Left ventricle myocardium inferior (tissue), 1 donor: ENCODE data around the gene COTL1. TPM values are rescaled to one million over a fixed set of nuclear protein-coding genes. Genes with fewer than 3 reads are reported as not detected.

Experiments used
- DNase-seq: peaks from one replicate; pipeline ENCODE4 v3.0.0-alpha.2; 2020
- H3K27ac ChIP-seq: fragments of 200-600 bp; replicated peaks from 2 replicates; pipeline ENCODE4 v1.8.0; 2021
- H3K27me3 ChIP-seq: fragments of 200-600 bp; 2 replicates; pipeline ENCODE4 v1.8.0; 2021; ENCODE audit warnings: low read depth
- H3K36me3 ChIP-seq: fragments of 200-600 bp; 2 replicates; pipeline ENCODE4 v1.8.0; 2021
- H3K4me1 ChIP-seq: fragments of 200-600 bp; 2 replicates; pipeline ENCODE4 v1.8.0; 2021
- H3K4me3 ChIP-seq: fragments of 200-600 bp; 2 replicates; pipeline ENCODE4 v1.8.0; 2021; ENCODE audit warnings: mild to moderate bottlenecking, moderate library complexity
- H3K9me3 ChIP-seq: fragments of 200-600 bp; replicated peaks from 2 replicates; pipeline ENCODE4 v1.8.0; 2021
- intact Hi-C: fragments of 100-400 bp; cut with micrococcal nuclease; formaldehyde crosslinking; loops from one replicate; pipeline ENCODE4 v1.11.0; 2022
- total RNA-seq: library from RNA; stranded (reverse); fragmentation: NEBNext Ultra II Directional; extraction: Animal tissue kit (Norgen Biotek cat#: 25700); gene quantifications from one replicate; pipeline ENCODE4 v1.2.1, GENCODE V29; 2021
- TF ChIP-seq, protein P1 (sequence below): fragments of 200-600 bp; IDR thresholded peaks from 2 replicates; pipeline ENCODE4 v1.8.0; 2021; ENCODE audit warnings: antibody characterized with exemption, mild to moderate bottlenecking, borderline replicate concordance
- donor health status: DM: no; HTN: yes; CAD: no; lungs with severe emphysema.

COTL1 gene
- total RNA-seq, 1 donor from 2014 or later = 13.3 TPM

DNA sequence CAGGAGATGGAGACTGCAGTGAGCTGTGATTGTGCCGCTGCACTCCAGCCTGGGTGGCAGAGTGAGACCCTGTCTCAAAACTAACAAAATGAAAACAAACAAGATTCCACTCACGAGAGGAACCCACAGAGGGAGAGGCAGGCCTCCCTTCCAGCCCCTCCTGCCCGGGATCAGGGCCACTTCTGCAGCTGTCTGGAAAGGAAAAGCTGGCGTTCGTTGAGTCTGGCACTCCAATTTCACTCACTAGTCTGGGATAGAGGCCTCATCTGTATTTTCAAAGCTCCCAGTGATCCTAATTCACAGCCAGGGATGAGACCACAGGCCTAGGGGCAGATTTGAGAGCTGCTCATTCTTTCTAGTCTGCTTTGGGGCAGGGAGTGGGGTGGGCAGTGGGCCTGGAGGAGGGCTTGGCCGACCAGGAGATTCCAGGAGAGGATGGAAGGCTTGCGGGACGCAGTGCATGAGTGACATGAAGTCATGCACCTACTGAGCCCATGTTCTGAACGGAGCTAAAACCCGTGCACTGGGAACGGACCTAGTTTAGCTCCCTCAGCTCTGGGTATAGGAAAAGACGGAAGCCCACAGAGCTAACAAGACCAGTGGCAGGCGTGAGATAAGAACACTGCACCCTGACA lies 54.0 kb downstream of the COTL1 start:
- H3K27ac ChIP-seq = no peak overlapping the region
- H3K4me1 ChIP-seq = peaks cover 3% of the 10 kb centered on the region
- intact Hi-C loops = no loop called here

DNA sequence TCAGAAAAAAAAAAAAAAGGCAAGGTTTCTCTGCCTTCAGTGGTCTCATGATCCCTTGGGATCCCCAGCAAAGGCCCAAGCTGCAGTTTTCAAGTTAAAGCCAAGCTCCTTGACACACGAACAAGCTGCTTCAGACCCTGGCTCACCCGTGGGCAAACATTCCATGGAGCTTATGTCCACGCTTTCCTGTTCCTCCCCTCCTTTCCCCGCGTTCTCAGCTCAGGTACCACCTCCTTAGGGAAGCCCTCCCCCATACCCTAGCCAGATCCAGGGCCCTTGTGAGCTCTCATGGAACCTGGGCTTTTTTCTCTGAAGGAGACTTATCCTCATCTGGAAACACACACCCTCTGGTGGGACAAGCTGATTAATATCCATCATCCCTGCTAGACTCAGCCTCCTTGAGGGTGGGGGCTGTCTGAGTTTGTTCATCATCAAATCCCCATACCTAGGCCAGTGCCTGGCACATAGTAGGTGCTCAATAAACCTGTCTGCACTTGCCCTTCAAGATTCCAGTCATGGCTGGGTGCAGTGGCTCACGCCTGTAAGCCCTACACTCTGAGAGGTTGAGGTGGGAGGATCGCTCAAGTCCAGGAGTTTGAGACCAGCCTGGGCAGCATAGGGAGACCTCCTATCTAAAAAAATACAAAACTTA lies 54.7 kb downstream of the COTL1 start:
- intact Hi-C loops = no loop called here
- no peak overlapping the region for H3K27ac ChIP-seq

More for the DNA sequence above, 54.0 kb downstream of the COTL1 start:
- H3K27me3 ChIP-seq = peaks cover 22% of the 10 kb centered on the region
- TF ChIP-seq, protein P1, sequence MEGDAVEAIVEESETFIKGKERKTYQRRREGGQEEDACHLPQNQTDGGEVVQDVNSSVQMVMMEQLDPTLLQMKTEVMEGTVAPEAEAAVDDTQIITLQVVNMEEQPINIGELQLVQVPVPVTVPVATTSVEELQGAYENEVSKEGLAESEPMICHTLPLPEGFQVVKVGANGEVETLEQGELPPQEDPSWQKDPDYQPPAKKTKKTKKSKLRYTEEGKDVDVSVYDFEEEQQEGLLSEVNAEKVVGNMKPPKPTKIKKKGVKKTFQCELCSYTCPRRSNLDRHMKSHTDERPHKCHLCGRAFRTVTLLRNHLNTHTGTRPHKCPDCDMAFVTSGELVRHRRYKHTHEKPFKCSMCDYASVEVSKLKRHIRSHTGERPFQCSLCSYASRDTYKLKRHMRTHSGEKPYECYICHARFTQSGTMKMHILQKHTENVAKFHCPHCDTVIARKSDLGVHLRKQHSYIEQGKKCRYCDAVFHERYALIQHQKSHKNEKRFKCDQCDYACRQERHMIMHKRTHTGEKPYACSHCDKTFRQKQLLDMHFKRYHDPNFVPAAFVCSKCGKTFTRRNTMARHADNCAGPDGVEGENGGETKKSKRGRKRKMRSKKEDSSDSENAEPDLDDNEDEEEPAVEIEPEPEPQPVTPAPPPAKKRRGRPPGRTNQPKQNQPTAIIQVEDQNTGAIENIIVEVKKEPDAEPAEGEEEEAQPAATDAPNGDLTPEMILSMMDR = no peak
- no peaks in the 10 kb centered on the region for H3K36me3 ChIP-seq
- no peaks in the 10 kb centered on the region for H3K9me3 ChIP-seq
- no peak overlapping the region for H3K4me3 ChIP-seq
- DNase-seq = no peak

DNA sequence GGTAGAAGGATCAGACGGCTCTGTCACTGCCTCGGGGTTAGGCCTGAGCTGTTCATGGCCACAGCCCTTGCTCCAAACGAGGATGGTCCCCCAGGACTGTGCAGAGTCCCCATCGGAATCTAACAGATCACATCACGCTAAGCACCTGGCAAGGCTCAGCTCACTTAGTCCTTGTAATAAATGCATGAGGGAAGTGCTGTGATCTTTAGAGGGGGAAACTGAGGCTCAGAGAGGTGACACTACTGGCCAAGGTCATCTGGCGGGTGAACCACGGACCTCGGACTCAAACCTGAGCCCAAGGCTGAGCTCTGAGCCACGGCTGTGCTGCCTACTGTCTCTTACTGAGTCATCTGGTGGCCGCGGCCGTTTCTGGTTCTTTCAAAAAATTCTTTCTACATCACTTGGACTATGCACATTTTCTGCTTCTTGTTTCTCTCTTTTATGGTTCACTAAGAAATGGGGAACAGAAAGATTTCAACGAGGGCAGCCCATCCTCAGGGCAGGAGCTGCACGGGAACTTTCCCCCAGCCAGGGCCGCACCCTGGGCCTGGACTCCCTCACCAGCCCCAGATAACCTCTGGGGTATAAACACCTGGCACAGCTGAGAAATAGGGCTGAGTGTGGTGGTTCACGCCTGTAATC lies 55.6 kb downstream of the COTL1 start:
- no peak for DNase-seq
- peaks cover 3% of the 10 kb centered on the region for H3K4me1 ChIP-seq
- intact Hi-C loops = no loop called here

More for the DNA sequence above, 54.7 kb downstream of the COTL1 start:
- Histone ChIP-seq H3K4me3 (no peak overlapping the region), H3K4me1 (peaks cover 3% of the 10 kb centered on the region), H3K9me3 (no peaks in the 10 kb centered on the region), H3K27me3 (peaks cover 26% of the 10 kb centered on the region), H3K36me3 (no peaks in the 10 kb centered on the region)
- no peak for DNase-seq
- TF ChIP-seq, protein P1 = no peak

DNA sequence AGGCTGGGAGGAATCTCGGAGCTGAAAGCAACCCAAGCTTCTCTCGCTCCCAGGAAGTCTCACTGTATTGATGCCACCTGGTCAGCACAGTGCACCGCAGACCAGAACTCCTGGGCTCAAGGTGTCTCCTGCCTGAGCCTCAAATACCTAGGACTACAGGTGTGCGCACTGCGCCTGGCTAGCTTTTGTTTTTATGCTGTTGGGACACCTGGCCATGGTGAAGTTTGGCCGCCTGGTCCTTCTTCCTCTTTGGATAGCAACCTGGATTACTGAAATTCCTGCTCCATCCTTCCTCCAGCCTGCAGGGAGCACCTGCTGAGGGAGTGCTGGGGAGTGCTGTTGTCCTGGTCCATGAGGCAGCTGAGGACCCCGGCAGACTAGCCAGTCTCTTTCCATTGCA lies 56.6 kb downstream of the COTL1 start:
- H3K27me3 ChIP-seq = peaks cover 42% of the 10 kb centered on the region
- peaks cover 3% of the 10 kb centered on the region for H3K4me1 ChIP-seq
- intact Hi-C loops = no loop called here
- DNase-seq = no peak
- H3K36me3 ChIP-seq = no peaks in the 10 kb centered on the region
- no peak overlapping the region for H3K27ac ChIP-seq
- H3K4me3 ChIP-seq = no peak overlapping the region
- no peaks in the 10 kb centered on the region for H3K9me3 ChIP-seq
- TF ChIP-seq, protein P1 = no peak

More for the DNA sequence above, 55.6 kb downstream of the COTL1 start:
- TF ChIP-seq, protein P1 = no peak
- Histone ChIP-seq H3K36me3 (no peaks in the 10 kb centered on the region), H3K27me3 (peaks cover 33% of the 10 kb centered on the region), H3K27ac (no peak overlapping the region), H3K4me3 (no peak overlapping the region), H3K9me3 (no peaks in the 10 kb centered on the region)

DNA sequence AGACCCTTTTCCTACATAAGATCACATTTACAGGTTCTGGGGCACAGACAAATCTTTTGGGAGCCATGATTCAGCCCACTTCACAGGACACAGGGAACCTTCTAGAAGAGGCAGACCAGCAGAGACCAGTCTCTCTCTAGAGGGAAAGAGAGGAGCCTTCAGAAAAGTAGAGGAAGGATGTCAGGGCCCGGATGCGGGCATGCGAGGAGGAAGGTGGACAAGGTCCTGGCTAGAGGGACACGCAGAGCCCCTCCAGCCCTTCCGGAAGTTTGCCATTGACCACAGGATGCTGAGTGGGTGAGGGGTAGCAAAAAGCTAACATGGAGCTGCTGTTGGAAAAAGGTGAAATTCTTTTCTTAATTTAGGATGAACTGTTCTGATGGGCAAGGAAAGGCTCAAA lies 57.6 kb downstream of the COTL1 start:
- intact Hi-C loops = no loop called here
- no peak overlapping the region for H3K27ac ChIP-seq
- no peak for DNase-seq

More for the DNA sequence above, 57.6 kb downstream of the COTL1 start:
- H3K36me3 ChIP-seq = no peaks in the 10 kb centered on the region
- TF ChIP-seq, protein P1 = no peak
- no peaks in the 10 kb centered on the region for H3K9me3 ChIP-seq
- no peak overlapping the region for H3K4me3 ChIP-seq
- peaks cover 52% of the 10 kb centered on the region for H3K27me3 ChIP-seq
- H3K4me1 ChIP-seq = peaks cover 3% of the 10 kb centered on the region
